IMR-90 (cell line): ENCODE measurements around the gene DTNA. TPM values are rescaled to one million over a fixed set of nuclear protein-coding genes. Genes with fewer than 3 reads are reported as not detected.

ENCODE experiments used
- ATAC-seq: fragments of 200-7000 bp; cut with Tn5 transposase; 2 replicates; pipeline ENCODE4 v1.9.1; 2020; ENCODE audit warnings: low read depth, mild to moderate bottlenecking, moderate library complexity
- BruUV-seq: library from RNA; stranded (reverse); fragments of 400-500 nt; replicated peaks from 2 replicates; lab custom pipeline; 2021; lab: Mats Ljungman, UMichigan
- CTCF ChIA-PET: fragments of 300-600 bp; formaldehyde crosslinking; extraction: SDS; loops from one replicate; lab custom pipeline; 2021; ENCODE audit warnings: antibody characterized with exemption; lab: Yijun Ruan, JAX
- POLR2A ChIA-PET: fragments of 300-600 bp; sonication (Branson Sonifier 250); formaldehyde crosslinking; loops from one replicate; lab custom pipeline; 2022; ENCODE audit warnings: antibody characterized with exemption; ENCODE audit not compliant: unreplicated experiment; lab: Charles Lee
- DNase-seq: peaks from one replicate; pipeline ENCODE4 v3.0.0; 2013
- H2AFZ ChIP-seq: replicated peaks from 2 replicates; pipeline ENCODE3; 2013; ENCODE audit warnings: low read length, mild to moderate bottlenecking; ENCODE audit not compliant: poor library complexity
- H2AK5ac ChIP-seq: 2 replicates; pipeline ENCODE4 v1.6.1; 2013; ENCODE audit warnings: low read depth, low read length, inconsistent platforms
- H2AK9ac ChIP-seq: replicated peaks from 2 replicates; pipeline ENCODE3; 2013; ENCODE audit warnings: mild to moderate bottlenecking, low read depth, low read length, moderate library complexity; ENCODE audit not compliant: poor library complexity
- H2BK120ac ChIP-seq: 2 replicates; pipeline ENCODE4 v1.6.1; 2013; ENCODE audit warnings: low read depth, low read length, inconsistent platforms
- H2BK15ac ChIP-seq: 3 replicates; pipeline ENCODE4 v1.6.1; 2013; ENCODE audit warnings: low read depth, low read length, inconsistent platforms
- H2BK20ac ChIP-seq: 2 replicates; pipeline ENCODE4 v1.6.1; 2013; ENCODE audit warnings: low read depth, mild to moderate bottlenecking, inconsistent platforms, low read length, moderate library complexity
- H2BK5ac ChIP-seq: 2 replicates; pipeline ENCODE4 v1.6.1; 2013; ENCODE audit warnings: mild to moderate bottlenecking, low read depth, low read length, inconsistent platforms; ENCODE audit not compliant: poor library complexity, severe bottlenecking
- H3K14ac ChIP-seq: replicated peaks from 2 replicates; pipeline ENCODE4 v1.6.1; 2013; ENCODE audit warnings: low read depth, low read length, inconsistent platforms
- H3K18ac ChIP-seq: 2 replicates; pipeline ENCODE4 v1.6.1; 2013; ENCODE audit warnings: low read depth, low read length, control low read depth
- H3K23ac ChIP-seq: 2 replicates; pipeline ENCODE4 v1.6.1; 2013; ENCODE audit warnings: low read depth, low read length, inconsistent platforms
- H3K27ac ChIP-seq: 2 replicates; pipeline ENCODE4 v1.5.1; 2013; ENCODE audit warnings: mild to moderate bottlenecking, control low read depth, low read length; ENCODE audit not compliant: insufficient read depth
- H3K27me3 ChIP-seq: 2 replicates; pipeline ENCODE4 v1.6.1; 2013; ENCODE audit warnings: low read length; ENCODE audit not compliant: control insufficient read depth, insufficient read depth
- H3K36me3 ChIP-seq: 2 replicates; pipeline ENCODE4 v1.6.1; 2013; ENCODE audit warnings: low read length, mixed read lengths; ENCODE audit not compliant: control insufficient read depth, insufficient read depth
- H3K4ac ChIP-seq: 2 replicates; pipeline ENCODE4 v1.6.1; 2013; ENCODE audit warnings: low read depth, low read length, inconsistent platforms
- H3K4me1 ChIP-seq: 2 replicates; pipeline ENCODE4 v1.6.1; 2013; ENCODE audit warnings: low read length, mixed read lengths; ENCODE audit not compliant: control insufficient read depth, insufficient read depth
- H3K4me2 ChIP-seq: 2 replicates; pipeline ENCODE4 v1.6.1; 2013; ENCODE audit warnings: low read depth, mild to moderate bottlenecking, control low read depth, low read length, moderate library complexity
- H3K4me3 ChIP-seq: 2 replicates; pipeline ENCODE4 v1.5.1; 2013; ENCODE audit warnings: low read depth, mild to moderate bottlenecking, control low read depth, low read length, moderate library complexity; ENCODE audit not compliant: insufficient read depth
- H3K56ac ChIP-seq: 2 replicates; pipeline ENCODE4 v1.6.1; 2013; ENCODE audit warnings: low read length, inconsistent platforms; ENCODE audit not compliant: insufficient read depth; ENCODE audit errors: extremely low read depth
- H3K79me1 ChIP-seq, 2 experiments: 2 replicates each; pipeline ENCODE4 v1.6.1; 2013; ENCODE audit warnings: low read length in 2 of 2, inconsistent platforms in 1 of 2, low read depth in 1 of 2
- H3K9ac ChIP-seq: 2 replicates; pipeline ENCODE4 v1.6.1; 2013; ENCODE audit warnings: low read depth, low read length, control low read depth
- H3K9me1 ChIP-seq: 2 replicates; pipeline ENCODE4 v1.6.1; 2013; ENCODE audit warnings: low read length, inconsistent platforms; ENCODE audit not compliant: insufficient read depth
- H3K9me3 ChIP-seq: 2 replicates; pipeline ENCODE4 v1.6.1; 2013; ENCODE audit warnings: low read length; ENCODE audit not compliant: control insufficient read depth, insufficient read depth
- H4K20me1 ChIP-seq: 2 replicates; pipeline ENCODE4 v1.6.1; 2013; ENCODE audit warnings: low read length, inconsistent platforms; ENCODE audit not compliant: insufficient read depth
- H4K5ac ChIP-seq: 2 replicates; pipeline ENCODE4 v1.6.1; 2013; ENCODE audit warnings: mild to moderate bottlenecking, low read depth, low read length, control low read depth
- H4K8ac ChIP-seq, 2 experiments: 2 replicates each; pipeline ENCODE4 v1.6.1; 2013; ENCODE audit warnings: low read depth in 2 of 2, low read length in 2 of 2, control low read depth in 1 of 2, inconsistent platforms in 1 of 2
- H4K91ac ChIP-seq: 2 replicates; pipeline ENCODE4 v1.6.1; 2013; ENCODE audit warnings: low read depth, low read length, inconsistent platforms; ENCODE audit not compliant: insufficient read depth
- BHLHE40 ChIP-seq: fragments of 150-350 bp; IDR thresholded peaks from 2 replicates; pipeline ENCODE4 v1.6.1; 2016; ENCODE audit warnings: mild to moderate bottlenecking, low read depth, low read length
- CEBPB ChIP-seq: IDR thresholded peaks from 2 replicates; pipeline ENCODE4 v1.6.1; 2012; ENCODE audit warnings: low read depth, low read length, improper control_type of control experiment
- CHD1 ChIP-seq: IDR thresholded peaks from 2 replicates; pipeline ENCODE4 v1.6.1; 2012; ENCODE audit warnings: low read depth, low read length, improper control_type of control experiment
- ELK1 ChIP-seq: fragments of 150-350 bp; IDR thresholded peaks from 2 replicates; pipeline ENCODE4 v1.6.1; 2016; ENCODE audit warnings: low read depth, mild to moderate bottlenecking, low read length, moderate library complexity, borderline replicate concordance
- FOS ChIP-seq: fragments of 150-350 bp; IDR thresholded peaks from 2 replicates; pipeline ENCODE4 v1.6.1; 2016; ENCODE audit warnings: low read depth, low read length
- MAFK ChIP-seq: IDR thresholded peaks from 2 replicates; pipeline ENCODE4 v1.6.1; 2012; ENCODE audit warnings: low read depth, low read length, improper control_type of control experiment
- MAZ ChIP-seq: IDR thresholded peaks from 2 replicates; pipeline ENCODE4 v1.6.1; 2012; ENCODE audit warnings: low read depth, mild to moderate bottlenecking, low read length, improper control_type of control experiment, moderate library complexity, borderline replicate concordance
- MXI1 ChIP-seq: IDR thresholded peaks from 2 replicates; pipeline ENCODE4 v1.6.1; 2012; ENCODE audit warnings: low read depth, mild to moderate bottlenecking, low read length, moderate library complexity, borderline replicate concordance
- NFE2L2 ChIP-seq: fragments of 150-350 bp; IDR thresholded peaks from 2 replicates; pipeline ENCODE4 v1.6.1; 2016; ENCODE audit warnings: low read depth, mild to moderate bottlenecking, low read length
- POLR2A ChIP-seq: IDR thresholded peaks from 2 replicates; pipeline ENCODE4 v1.6.1; 2012; ENCODE audit warnings: mild to moderate bottlenecking, low read depth, low read length
- RAD21 ChIP-seq: IDR thresholded peaks from 2 replicates; pipeline ENCODE4 v1.6.1; 2012; ENCODE audit warnings: low read length, improper control_type of control experiment
- RCOR1 ChIP-seq: IDR thresholded peaks from 2 replicates; pipeline ENCODE4 v1.6.1; 2012; ENCODE audit warnings: mild to moderate bottlenecking, low read length, improper control_type of control experiment; ENCODE audit not compliant: insufficient replicate concordance
- RFX5 ChIP-seq: IDR thresholded peaks from 2 replicates; pipeline ENCODE4 v1.8.0; 2012; ENCODE audit warnings: low read depth, mild to moderate bottlenecking, low read length, moderate library complexity
- SMC3 ChIP-seq: fragments of 150-350 bp; IDR thresholded peaks from 2 replicates; pipeline ENCODE4 v1.6.1; 2016; ENCODE audit warnings: low read depth, mild to moderate bottlenecking, antibody characterized with exemption, low read length, moderate library complexity
- USF2 ChIP-seq: fragments of 150-350 bp; IDR thresholded peaks from 2 replicates; pipeline ENCODE4 v1.6.1; 2017; ENCODE audit warnings: mild to moderate bottlenecking, antibody characterized with exemption, low read length, low read depth
- WGBS, 2 experiments: methylation state at CpG; one replicate each; pipeline versions ENCODE4 v1.1.5 to v1.1.7; 2013; ENCODE audit warnings: missing lambda C conversion rate in 2 of 2; ENCODE audit not compliant: insufficient read length in 1 of 2; ENCODE audit errors: extremely low coverage in 2 of 2; 5-methylcytosine and 5-hydroxymethylcytosine counted together
- dilution Hi-C: fragments of 300-500 bp; cut with HindIII; formaldehyde crosslinking; loops from one replicate; pipeline ENCODE4 v1.14.3; 2018; ENCODE audit warnings: low sequenced_read_pairs; ENCODE audit not compliant: unreplicated experiment
- in situ Hi-C: fragments of 300-500 bp; cut with MboI; formaldehyde crosslinking; loops from 3 replicates; pipeline ENCODE4 v1.14.3; 2019; ENCODE audit warnings: low sequenced_read_pairs, inconsistent platforms, mixed read lengths
- intact Hi-C: fragments of 100-400 bp; cut with micrococcal nuclease; formaldehyde crosslinking; loops from 2 replicates; pipeline ENCODE4 v1.10.0; 2022
- polyA plus RNA-seq, 3 experiments: library from polyadenylated mRNA; depleted of rRNA; stranded (reverse); fragments of >200 nt; gene quantifications; 2 replicates each; pipeline ENCODE4 v1.2.3, GENCODE V29; 2012; ENCODE audit warnings: low replicate concordance in 1 of 3
- total RNA-seq: library from RNA; depleted of rRNA; stranded (reverse); fragments of >200 nt; gene quantifications from 2 replicates; pipeline ENCODE4 v1.2.3, GENCODE V29; 2012
- TF ChIP-seq, protein P1 (sequence below): conservative IDR thresholded peaks from 2 replicates; pipeline ENCODE4 v1.5.1; 2012; ENCODE audit warnings: mild to moderate bottlenecking, low read depth, low read length, improper control_type of control experiment

Gene DTNA
- total and polyA plus RNA-seq, 2 of the 4 experiments (the other 2 are of a cell fraction): 9.5 to 10.8 TPM

DNA sequence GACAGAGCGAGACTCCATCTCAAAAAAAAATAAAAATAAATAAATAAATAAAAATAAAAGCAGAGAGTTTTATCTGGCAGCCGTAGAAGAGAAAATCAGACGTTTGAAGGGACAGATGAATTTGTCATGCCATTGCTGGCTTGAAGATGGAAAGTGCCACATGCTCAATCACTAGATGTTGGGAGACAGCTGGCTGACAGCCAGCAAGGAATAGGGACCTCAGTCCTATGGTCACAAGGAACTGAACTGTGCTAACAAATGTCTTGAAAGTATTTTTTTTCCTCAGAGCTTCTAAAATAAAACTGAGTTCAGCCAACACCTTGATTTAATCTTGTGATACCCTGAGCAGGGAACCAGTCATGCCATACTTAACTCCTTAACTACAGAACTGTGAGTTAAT lies 65.4 kb downstream of the DTNA start:
- in situ Hi-C loops (loop anchor here (5.0 to 25.0 kb wide), 2 partner anchors 113 to 663 kb away; no protein-coding TSS in a partner anchor), intact Hi-C loops (no loop called here), dilution Hi-C loops (no loop called here)
- H2BK20ac ChIP-seq: no peak overlapping the region
- no peak overlapping the region for H3K23ac ChIP-seq
- H3K9ac ChIP-seq: no peak overlapping the region
- H3K4ac ChIP-seq: peak overlapping the region; percentile 67; the same call in 1 of the 2 replicates
- no peaks in the 10 kb centered on the region for H3K9me3 ChIP-seq
- no peak overlapping the region for H2BK5ac ChIP-seq
- H2BK15ac ChIP-seq: peak overlapping the region; percentile 63; the same call in 1 of the 3 replicates
- no peak overlapping the region for H3K56ac ChIP-seq
- H4K5ac ChIP-seq: no peak overlapping the region
- 0 out of 2 replicates have a peak overlapping the region, but pooled peaks have one; percentile 14 for H2BK120ac ChIP-seq
- H3K4me2 ChIP-seq: no peak overlapping the region
- H2AFZ ChIP-seq: no peak overlapping the region
- H4K20me1 ChIP-seq: no peaks in the 10 kb centered on the region
- H4K8ac ChIP-seq: no peak overlapping the region
- 0% methylated on average over 1 of the region's 3 CpGs; no CpG with 5 or more reads in 1 of the 2 experiments for WGBS, 2 experiments
- peaks cover 7% of the 10 kb centered on the region for H3K9me1 ChIP-seq
- ChIA-PET POLR2A (no interaction called here), CTCF (no interaction called here)
- no TSS peak for BruUV-seq
- DNase-seq: no peak
- no peak overlapping the region for H3K14ac ChIP-seq
- H3K18ac ChIP-seq: no peak overlapping the region
- no peaks in the 10 kb centered on the region for H3K27me3 ChIP-seq
- peaks cover 12% of the 10 kb centered on the region for H3K4me1 ChIP-seq
- no peak for ATAC-seq
- H2AK5ac ChIP-seq: 0 out of 2 replicates have a peak overlapping the region, but pooled peaks have one; percentile 43
- no peak overlapping the region for H3K27ac ChIP-seq
- no peak for TF ChIP-seq MAZ
- TF ChIP-seq NFE2L2: no peak
- TF ChIP-seq, protein P1, sequence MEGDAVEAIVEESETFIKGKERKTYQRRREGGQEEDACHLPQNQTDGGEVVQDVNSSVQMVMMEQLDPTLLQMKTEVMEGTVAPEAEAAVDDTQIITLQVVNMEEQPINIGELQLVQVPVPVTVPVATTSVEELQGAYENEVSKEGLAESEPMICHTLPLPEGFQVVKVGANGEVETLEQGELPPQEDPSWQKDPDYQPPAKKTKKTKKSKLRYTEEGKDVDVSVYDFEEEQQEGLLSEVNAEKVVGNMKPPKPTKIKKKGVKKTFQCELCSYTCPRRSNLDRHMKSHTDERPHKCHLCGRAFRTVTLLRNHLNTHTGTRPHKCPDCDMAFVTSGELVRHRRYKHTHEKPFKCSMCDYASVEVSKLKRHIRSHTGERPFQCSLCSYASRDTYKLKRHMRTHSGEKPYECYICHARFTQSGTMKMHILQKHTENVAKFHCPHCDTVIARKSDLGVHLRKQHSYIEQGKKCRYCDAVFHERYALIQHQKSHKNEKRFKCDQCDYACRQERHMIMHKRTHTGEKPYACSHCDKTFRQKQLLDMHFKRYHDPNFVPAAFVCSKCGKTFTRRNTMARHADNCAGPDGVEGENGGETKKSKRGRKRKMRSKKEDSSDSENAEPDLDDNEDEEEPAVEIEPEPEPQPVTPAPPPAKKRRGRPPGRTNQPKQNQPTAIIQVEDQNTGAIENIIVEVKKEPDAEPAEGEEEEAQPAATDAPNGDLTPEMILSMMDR: no peak
- no peak for TF ChIP-seq SMC3
- TF ChIP-seq FOS: no peak
- no peak for TF ChIP-seq ELK1
- no peak for TF ChIP-seq MXI1
- no peak for TF ChIP-seq POLR2A
- no peak for TF ChIP-seq CEBPB
- TF ChIP-seq USF2: no peak
- no peak for TF ChIP-seq CHD1
- no peak for TF ChIP-seq MAFK
- TF ChIP-seq BHLHE40: no peak
- TF ChIP-seq RFX5: no peak
- no peak for TF ChIP-seq RAD21
- no peak for TF ChIP-seq RCOR1
- H2AK9ac ChIP-seq: no peak overlapping the region
- H4K91ac ChIP-seq: no peak overlapping the region
- no peaks in the 10 kb centered on the region for H3K36me3 ChIP-seq
- no peak overlapping the region for H3K4me3 ChIP-seq
- no peaks in the 10 kb centered on the region; a peak in 1 of 4 replicates for H3K79me1 ChIP-seq
